GM21528 (cell line): Measurements from ENCODE around the gene MTSS2.

Experiments used
- ATAC-seq: cut with Tn5 transposase; IDR thresholded peaks from one replicate; pipeline ENCODE4 v1.9.1; 2021; ENCODE audit warnings: mild to moderate bottlenecking, moderate library complexity; ENCODE audit not compliant: unreplicated experiment, low FRiP score

Gene MTSS2

GRCh38 chr16:70685938-70686375, at the start of gene MTSS2:
TSS of gene MTSS2 (minus strand) at chr16:70686053. CDS start at chr16:70685791, 262 bp downstream.
- no peak for ATAC-seq

DNA sequence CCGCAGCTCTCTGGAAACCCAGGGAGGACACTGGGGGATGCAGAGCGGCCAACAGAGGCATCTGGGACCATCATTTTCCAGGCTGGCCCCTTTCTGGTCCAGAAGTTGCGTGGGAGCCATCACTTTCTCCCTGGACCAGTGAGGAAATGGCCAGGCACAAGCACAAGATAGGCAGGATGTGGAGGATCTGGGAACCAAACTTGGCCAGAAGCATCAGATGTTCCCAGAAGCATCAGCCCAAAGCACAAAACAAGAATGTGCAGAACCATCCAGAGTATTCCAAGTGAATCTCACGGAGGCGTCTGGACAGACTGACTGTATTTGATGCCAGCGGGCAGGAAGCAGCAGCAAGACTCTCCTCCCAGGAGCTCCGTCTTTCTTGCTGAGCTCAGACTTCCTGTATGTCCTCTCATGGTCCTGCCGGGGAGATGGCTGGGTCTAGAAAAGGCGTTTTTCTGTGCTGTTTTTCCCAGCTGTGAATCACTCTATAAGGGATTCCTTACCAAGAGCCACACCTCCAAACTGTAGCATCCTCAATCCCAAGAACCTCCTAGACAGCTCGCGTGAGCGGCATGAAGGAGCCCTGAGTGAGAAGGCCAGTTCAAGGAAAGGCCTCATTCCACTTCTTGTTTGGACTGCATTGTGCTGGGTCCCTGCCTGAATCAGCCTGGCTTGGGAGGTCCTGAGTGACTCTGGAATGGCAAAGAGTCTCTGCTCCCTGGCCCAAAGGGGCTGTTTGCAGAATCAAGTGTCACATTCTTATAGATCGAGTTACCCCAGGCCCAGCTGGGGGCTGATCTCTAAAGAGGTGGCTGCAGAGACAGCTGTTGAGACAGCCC, 49.5 kb upstream of the MTSS2 start:
- ATAC-seq = no peak

DNA sequence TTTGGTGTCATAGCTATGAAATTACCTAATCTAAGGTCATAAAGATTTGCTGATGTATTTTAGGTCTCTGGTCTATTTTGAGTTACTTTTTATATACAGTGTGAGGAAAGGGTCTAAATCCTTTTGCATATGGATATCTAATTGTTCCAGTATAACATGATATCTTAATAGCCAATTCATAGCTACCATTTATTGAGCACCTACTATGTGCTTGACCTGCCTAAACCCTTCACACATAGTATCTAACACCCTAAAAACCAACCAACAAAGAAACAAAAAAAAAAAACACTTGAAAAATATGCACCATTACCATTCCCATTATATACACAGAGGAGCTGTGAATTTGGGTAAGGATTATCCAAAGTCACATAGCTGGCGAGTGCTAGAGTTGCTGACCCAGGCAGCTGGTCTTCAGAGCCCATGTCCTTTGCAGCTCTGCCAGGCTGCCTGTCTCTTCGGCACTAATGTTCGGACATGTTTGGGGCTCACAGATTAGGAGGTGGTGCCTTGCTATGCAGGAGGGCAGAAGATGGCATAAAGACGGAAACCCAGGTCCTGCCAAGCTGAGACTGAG, 48.8 kb upstream of the MTSS2 start:
- ATAC-seq = no peak

GRCh38 chr16:70730944-70731343, 45.1 kb upstream of the MTSS2 start:
- ATAC-seq = no peak

DNA sequence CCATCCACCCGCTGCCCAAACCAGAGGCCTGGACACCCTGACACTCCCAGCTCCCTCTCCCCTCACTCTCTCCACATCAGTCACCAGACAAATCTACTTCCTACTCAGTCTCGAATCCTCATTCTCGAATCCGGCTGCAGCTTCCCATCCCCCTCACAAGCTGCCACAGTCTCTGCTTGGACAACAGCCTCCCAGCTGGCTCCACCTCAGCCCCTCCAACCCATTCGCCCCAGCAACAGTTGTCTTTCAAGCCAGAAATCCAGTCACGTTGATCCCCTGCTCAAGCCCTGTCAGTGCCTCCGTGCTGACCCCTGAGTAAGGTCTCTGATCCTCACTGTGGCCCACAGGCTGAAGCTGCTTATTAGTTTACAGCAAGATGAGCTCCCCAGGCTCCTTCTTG, 44.2 kb upstream of the MTSS2 start:
- no peak for ATAC-seq

- ATAC-seq = no peak
Measured at GRCh38 chr16:70729292-70729691, 43.4 kb upstream of the MTSS2 start.

GRCh38 chr16:70728150-70728549, 42.3 kb upstream of the MTSS2 start:
- ATAC-seq = no peak

- ATAC-seq = no peak
Measured at GRCh38 chr16:70726892-70727361, 41.1 kb upstream of the MTSS2 start.

DNA sequence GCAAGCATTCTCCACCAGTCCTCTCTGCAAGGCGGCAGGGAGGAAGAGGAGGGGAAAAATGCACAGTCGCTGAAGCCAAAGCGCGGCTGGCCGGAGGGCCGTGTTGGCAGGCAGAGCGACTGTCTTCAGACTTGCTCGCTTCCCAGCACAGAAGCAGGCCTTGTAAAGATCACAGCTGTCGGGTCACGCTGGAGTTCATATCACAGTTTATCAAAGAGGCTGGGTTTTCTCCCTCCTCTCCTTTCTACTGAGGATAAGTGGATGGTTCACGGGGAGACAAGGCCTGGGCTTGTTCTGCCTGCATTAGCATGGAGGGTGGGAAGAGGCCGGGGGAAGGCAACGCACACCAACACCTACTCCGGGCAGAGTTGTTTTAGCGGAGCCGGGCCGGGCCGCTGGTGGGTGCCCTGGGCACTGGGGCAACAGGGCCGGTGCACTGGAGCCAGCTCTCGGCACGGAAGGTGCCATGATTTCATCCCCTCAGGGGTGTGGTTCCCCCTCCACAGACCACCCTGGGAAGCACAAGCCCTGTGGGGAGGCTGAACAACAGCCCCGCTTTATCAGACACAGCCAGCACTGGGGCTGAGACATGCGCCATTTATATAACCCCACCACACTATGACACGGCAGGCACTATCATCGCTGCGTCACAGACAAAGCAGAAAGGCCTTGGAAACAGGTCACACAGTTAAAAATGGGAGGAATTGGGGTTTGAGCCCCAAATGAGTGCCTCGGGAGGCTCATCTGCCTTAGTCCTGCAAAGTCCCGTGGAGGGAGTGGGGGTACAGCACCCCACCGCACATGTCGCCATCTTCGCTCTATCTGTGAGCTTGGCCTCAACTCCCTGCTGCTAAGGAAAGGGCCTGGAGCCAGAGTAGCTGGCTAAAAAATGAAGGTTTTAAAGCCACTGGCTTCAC, 40.3 kb upstream of the MTSS2 start:
- ATAC-seq = no peak

DNA sequence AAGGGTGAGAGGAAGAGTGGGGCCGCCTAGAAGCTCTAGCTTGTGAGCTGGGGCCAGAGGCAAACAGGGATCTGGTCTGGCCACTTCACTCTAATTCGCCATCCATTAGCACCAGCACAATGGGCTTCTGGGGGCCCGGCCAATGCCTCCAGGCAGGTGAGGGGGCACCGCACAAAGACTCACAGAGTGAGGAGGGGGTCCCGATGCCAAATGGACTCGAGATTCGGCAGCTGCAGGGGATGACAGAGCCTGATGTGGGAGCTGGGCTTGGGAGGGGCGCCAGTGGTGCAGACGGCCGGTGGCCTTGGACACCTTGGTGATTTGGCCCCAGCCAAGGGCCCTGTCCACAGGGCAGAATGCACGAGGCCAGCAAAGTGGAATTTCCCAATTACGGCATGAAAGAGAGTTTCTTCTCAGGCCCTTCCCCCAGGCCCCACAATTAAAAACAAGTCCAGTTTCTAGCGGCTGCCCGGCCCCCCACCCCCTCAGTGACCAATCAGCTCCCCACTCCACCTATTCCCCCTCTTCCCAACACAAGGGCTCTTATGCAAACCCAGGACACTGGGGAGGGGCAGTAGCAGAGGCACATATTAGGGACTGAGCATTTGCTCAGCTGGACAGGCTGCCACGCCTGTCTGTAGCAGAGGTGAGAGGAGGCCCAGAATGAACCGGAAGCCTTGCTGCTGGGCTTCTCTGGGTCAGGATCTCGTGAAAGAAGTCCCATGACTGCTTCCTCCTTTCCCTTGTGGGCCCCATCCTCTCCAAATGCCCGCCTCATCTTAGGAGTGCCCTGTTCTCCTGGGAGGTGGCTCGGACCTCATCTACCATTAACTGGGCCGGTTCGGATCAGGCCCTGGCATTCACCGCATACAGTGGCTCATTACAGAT, 39.4 kb upstream of the MTSS2 start:
- no peak for ATAC-seq

DNA sequence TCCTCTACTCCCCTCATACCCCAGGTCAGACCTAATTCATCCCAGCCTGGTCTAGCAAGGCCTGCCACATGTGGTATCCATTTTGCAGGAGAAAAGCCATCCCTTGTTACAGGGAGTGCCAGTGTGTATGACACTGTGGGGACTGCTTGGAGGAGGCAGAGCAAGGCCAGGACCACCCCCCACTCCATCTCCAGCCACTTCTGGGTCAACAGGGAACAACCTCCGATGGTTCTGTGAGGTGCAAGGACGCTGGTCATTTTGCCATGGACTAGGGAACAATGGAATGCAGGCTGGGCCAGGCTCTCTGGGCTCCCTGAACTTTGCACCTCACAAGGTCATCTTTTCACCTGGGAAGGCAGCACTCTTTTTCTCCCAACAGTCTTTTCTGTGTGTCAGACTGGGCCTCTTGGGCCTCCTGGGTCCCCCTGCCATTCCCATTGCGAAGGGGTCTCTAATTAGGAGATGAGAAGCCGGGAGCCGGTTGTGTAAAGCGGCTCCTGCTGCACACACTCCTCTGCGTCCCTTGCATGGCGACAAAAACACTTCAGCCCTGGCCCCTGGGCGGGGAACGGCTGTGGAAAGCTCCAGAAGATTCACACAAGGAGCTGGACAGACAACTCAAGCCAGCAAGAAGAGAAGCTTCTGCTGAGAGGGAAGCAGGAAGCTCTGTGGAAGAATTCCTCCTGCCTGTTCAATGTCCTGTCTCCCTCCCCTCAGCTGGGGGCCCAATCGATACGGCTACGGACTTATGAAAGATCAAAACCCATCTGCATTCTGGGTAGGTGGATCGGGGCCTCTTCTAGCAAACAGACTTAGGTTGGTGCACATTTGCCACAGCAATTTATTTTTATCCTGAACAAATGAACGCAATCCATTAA, 38.5 kb upstream of the MTSS2 start:
- no peak for ATAC-seq

- no peak for ATAC-seq
Measured at GRCh38 chr16:70723740-70724145, 37.9 kb upstream of the MTSS2 start.

- no peak for ATAC-seq
Measured at GRCh38 chr16:70721202-70721963, 35.5 kb upstream of the MTSS2 start.

DNA sequence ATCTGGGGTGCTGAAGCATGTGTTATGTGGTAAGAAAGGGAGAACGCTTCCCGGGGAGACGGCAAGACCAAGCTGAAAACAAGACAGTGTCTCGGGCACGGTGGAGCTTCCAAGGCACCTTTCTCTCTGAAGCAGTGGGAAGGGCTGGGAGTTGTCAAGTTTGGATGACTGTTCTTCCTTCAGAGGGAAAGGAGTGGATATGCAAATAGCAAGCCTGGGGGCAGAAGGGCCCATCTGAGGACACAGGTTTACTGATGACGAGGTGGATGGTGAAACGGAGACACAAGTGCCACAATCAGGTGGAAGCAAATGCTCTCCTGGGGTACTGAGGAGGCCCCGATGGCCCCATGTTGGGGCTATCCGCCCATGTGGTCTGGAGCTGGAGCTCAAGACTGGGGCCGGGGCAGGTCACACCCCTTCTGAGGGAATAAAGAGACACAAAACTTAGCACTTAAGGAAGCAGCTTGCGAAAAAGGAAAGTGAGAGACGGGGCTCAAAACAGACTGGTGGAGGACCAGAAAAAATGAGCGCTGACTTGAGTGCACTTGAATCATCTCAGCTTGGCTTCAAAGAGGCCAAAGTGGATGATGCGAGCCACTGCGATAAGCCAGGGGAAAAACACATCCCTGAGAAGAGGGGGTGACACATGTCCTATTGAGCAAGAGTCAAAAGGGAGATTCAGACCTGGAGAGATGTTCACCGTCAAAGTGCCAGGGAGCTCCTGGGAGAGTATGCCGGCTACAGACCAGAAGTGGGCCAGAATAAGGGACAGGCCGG, 34.8 kb upstream of the MTSS2 start:
- no peak for ATAC-seq

GRCh38 chr16:70717065-70717464, 31.2 kb upstream of the MTSS2 start:
- ATAC-seq = no peak

DNA sequence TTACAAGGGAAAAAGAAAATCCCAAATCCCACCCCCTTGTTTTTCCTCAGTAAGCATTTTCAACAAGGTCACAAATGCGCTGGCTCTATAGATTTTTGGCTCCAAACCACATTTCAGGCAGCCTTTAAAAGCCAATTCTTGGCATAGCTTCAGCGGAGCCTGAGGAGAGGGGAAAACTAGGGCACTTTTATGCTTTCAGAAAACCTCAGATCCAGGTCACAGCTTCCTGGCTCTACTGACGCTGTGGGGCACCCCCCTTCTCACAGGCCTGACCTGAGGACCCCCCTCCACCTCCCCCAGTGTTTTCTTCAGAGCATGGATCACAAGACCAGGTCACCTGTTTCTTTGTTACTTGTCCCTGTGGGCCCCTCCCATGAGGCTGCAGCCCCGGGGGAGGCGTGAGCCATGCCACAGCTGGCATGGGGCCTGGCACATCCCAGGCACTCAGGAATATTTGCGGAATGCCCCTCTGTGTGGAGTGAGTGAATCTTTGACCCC, 30.1 kb upstream of the MTSS2 start:
- ATAC-seq = no peak
